BLaER1 treated with 17β-estradiol and CSF1 and Interleukin-3, amounts not matched to agents 10 nM and 100 nM (cell line): ENCODE measurements around the gene RAB7B.

ENCODE experiments used
- H3K27ac ChIP-seq, 11 experiments: shearing (Covaris generic); formaldehyde crosslinking; 2 replicates each; pipeline ENCODE4 v1.8.1; 2022
- H3K27me3 ChIP-seq, 11 experiments: shearing (Covaris generic); formaldehyde crosslinking; 2 replicates each; pipeline ENCODE4 v1.8.1; 2022
- H3K36me3 ChIP-seq, 11 experiments: shearing (Covaris generic); formaldehyde crosslinking; 2 replicates each; pipeline ENCODE4 v1.8.1; 2022
- H3K4me1 ChIP-seq, 10 experiments: shearing (Covaris generic); formaldehyde crosslinking; 2 replicates each; pipeline ENCODE4 v1.8.1; 2022
- H3K4me2 ChIP-seq, 11 experiments: shearing (Covaris generic); formaldehyde crosslinking; 2 replicates each; pipeline ENCODE4 v1.8.1; 2022
- H3K4me3 ChIP-seq, 10 experiments: shearing (Covaris generic); formaldehyde crosslinking; 2 replicates each; pipeline ENCODE4 v1.8.1; 2022
- H3K9ac ChIP-seq, 11 experiments: shearing (Covaris generic); formaldehyde crosslinking; 2 replicates each; pipeline ENCODE4 v1.8.1; 2022
- H3K9me3 ChIP-seq, 11 experiments: shearing (Covaris generic); formaldehyde crosslinking; replicated peaks in 1 of 11; 2 replicates each; pipeline ENCODE4 v1.8.1; 2022
- H4K20me1 ChIP-seq, 11 experiments: shearing (Covaris generic); formaldehyde crosslinking; 2 replicates each; pipeline ENCODE4 v1.8.1; 2022
- Cebpa-rat ChIP-seq, 11 experiments: shearing (Covaris generic); IDR thresholded peaks; 2 replicates each; pipeline ENCODE4 v1.8.1; 2022

The RAB7B gene

DNA sequence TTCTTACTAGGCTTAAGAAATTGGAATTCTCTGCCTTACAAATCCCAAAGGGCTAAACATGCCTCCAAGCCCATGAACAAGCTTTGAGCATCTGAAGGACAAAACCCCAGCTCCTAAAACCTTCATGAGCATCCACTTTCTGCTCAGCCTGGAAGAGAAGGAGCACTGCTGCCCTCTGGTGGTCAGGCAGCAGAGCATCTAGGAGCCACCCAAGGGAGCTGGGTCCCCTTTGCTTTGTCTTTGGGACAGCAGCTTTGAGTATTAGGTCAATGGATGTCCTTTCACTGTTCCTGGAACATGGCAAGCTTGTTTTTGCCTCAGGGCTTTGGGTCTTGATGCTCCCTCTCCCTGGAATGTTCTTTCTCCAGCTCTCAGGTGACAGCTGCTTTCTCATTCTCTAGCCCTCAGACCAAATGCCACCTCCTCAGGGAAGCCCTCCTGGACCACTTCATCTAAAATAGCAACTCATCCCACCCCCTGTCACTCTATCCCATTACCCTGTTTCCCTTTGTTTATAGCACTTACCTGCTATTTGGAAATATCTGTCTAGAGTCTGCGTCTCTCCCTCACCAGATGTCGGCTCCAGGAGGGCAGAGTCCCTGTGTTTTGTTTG, 25.7 kb downstream of the RAB7B start:
- Histone ChIP-seq H3K9me3 (no peaks in the 10 kb centered on the region), H3K9ac (0 out of 22 replicates have a peak overlapping the region, but pooled peaks of 2 of the 11 experiments have one; percentile 0 to 53), H3K27ac (peak overlapping the region in 2 of 11 experiments; percentile 18 to 28; a peak in 1 of 22 replicates), H3K4me3 (no peak overlapping the region), H3K4me1 (peaks cover 23 to 45% (median 36%) of the 10 kb centered on the region in 10 experiments), H3K4me2 (peak overlapping the region in 9 of 11 experiments; percentile 35 to 73 (median 53); a peak in 13 of 22 replicates), H4K20me1 (peaks cover 0 to 27% (median 0%) of the 10 kb centered on the region in 11 experiments; a peak in 3 of 22 replicates), H3K36me3 (peaks cover 0 to 34% (median 0%) of the 10 kb centered on the region in 11 experiments; a peak in 6 of 22 replicates), H3K27me3 (no peaks in the 10 kb centered on the region)
- TF ChIP-seq Cebpa-rat (IDR thresholded peaks at IDR 0.05) = no peak

DNA sequence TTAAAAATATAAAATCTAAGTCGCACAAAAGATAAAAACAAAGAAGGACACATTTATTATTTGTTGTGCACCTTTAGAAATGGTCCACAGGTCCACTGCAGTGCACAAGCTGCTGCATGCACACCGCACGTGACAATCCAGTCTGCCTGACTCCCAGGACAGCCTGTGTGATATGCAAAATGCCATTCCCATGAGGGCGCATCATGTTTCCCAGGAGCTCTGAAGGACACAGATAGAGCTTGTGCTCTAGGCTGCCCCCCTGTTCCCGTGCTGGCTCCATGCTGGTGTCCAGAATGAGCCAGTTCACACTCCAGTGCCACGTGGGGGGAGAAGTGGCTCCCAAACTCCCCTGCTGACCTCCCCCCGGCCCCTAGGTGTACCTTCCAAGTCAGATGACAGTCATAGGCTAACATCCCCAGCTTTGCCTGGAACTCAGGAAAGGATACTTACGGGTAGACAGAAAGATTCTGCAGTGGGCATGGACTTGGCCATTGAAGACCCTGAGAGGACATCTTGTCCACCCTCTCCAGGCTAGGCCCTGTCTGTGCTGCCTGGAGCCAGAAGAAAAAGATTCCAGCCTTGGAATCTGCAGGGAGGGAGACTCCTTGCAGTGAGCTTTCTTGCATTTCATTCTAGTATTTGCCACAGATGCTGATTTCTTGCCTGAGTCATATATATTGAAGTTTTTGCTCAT, 26.3 kb downstream of the RAB7B start:
- Histone ChIP-seq H3K27me3 (no peaks in the 10 kb centered on the region), H3K4me1 (peaks cover 23 to 45% (median 37%) of the 10 kb centered on the region in 10 experiments), H3K4me2 (peak overlapping the region; percentile 1 to 73 (median 48); a peak in 18 of 22 replicates), H3K27ac (0 out of 22 replicates have a peak overlapping the region, but pooled peaks of 1 of the 11 experiments have one; percentile 14), H3K36me3 (peaks cover 0 to 27% (median 0%) of the 10 kb centered on the region in 11 experiments; a peak in 6 of 22 replicates), H4K20me1 (peaks cover 0 to 26% (median 0%) of the 10 kb centered on the region in 11 experiments; a peak in 2 of 22 replicates), H3K9me3 (no peaks in the 10 kb centered on the region), H3K4me3 (no peak overlapping the region), H3K9ac (peak overlapping the region in 4 of 11 experiments; percentile 3 to 53 (median 26); a peak in 4 of 22 replicates)
- TF ChIP-seq Cebpa-rat (IDR thresholded peaks at IDR 0.05) = no peak

DNA sequence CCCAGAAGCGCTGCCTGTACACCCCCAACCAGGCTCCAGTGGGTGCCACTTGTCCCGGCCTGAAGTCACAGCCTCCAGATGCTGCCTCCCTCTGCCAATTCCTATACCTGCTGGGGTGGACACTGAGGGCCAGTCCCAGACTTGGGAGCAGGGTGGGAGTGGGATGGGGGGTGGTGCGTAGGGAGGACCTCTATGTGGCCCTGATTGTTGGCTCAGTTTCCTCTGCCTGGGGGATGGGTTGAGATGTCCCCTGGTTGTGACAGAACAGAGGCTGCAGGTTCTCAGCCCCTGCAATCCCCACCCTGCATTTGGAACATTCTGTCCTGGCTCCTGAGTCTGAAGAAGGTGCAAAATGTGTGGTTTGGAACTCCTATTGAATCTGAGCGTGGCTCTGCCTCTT, 27.2 kb downstream of the RAB7B start:
- Histone ChIP-seq H3K27ac (no peak overlapping the region), H3K9me3 (no peaks in the 10 kb centered on the region), H3K4me3 (no peak overlapping the region), H3K4me1 (peaks cover 21 to 51% (median 44%) of the 10 kb centered on the region in 10 experiments), H4K20me1 (peaks cover 0 to 26% (median 0%) of the 10 kb centered on the region in 11 experiments; a peak in 2 of 22 replicates), H3K9ac (peak overlapping the region in 1 of 11 experiments; percentile 3; a peak in 1 of 22 replicates), H3K4me2 (peak overlapping the region in 7 of 11 experiments; percentile 21 to 73 (median 53); a peak in 8 of 22 replicates), H3K36me3 (peaks cover 0 to 26% (median 0%) of the 10 kb centered on the region in 11 experiments; a peak in 5 of 22 replicates), H3K27me3 (no peaks in the 10 kb centered on the region)
- no peak for TF ChIP-seq Cebpa-rat (IDR thresholded peaks at IDR 0.05)

- peak overlapping the region in 5 of 11 experiments; percentile 19 to 65 (median 22); a peak in 2 of 22 replicates for H3K4me2 ChIP-seq
- H3K36me3 ChIP-seq = peaks cover 0 to 26% (median 0%) of the 10 kb centered on the region in 11 experiments; a peak in 5 of 22 replicates
- no peak for TF ChIP-seq Cebpa-rat (IDR thresholded peaks at IDR 0.05)
- H3K27ac ChIP-seq = no peak overlapping the region
- no peaks in the 10 kb centered on the region for H3K9me3 ChIP-seq
- peaks cover 0 to 25% (median 0%) of the 10 kb centered on the region in 11 experiments; a peak in 2 of 22 replicates for H4K20me1 ChIP-seq
- no peak overlapping the region for H3K4me3 ChIP-seq
- H3K9ac ChIP-seq = no peak overlapping the region
- peaks cover 17 to 54% (median 46%) of the 10 kb centered on the region in 10 experiments for H3K4me1 ChIP-seq
- no peaks in the 10 kb centered on the region for H3K27me3 ChIP-seq
These were observed 27.7 kb downstream of the RAB7B start for GRCh38 chr1:205975387-205975998.

DNA sequence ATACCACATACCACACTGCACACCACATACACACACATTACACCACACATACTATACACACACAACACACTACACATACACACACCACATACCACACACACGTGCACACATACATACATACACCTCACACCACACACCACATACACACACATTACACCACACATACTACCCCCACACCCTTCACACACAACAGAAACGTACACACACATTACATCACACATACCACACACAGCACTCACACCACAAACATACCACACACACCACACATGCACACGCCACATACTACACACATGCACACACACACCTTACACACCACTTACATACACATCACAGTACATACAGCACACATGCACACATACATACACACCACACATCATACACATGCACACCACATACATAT, 28.5 kb downstream of the RAB7B start:
- no peak for TF ChIP-seq Cebpa-rat (IDR thresholded peaks at IDR 0.05)
- Histone ChIP-seq H3K9me3 (no peaks in the 10 kb centered on the region), H3K27ac (no peak overlapping the region), H4K20me1 (peaks cover 0 to 18% (median 0%) of the 10 kb centered on the region in 11 experiments; a peak in 1 of 22 replicates), H3K36me3 (peaks cover 0 to 20% (median 0%) of the 10 kb centered on the region in 11 experiments; a peak in 5 of 22 replicates), H3K4me3 (no peak overlapping the region), H3K9ac (no peak overlapping the region), H3K27me3 (no peaks in the 10 kb centered on the region), H3K4me1 (peaks cover 9 to 50% (median 40%) of the 10 kb centered on the region in 10 experiments), H3K4me2 (no peak overlapping the region)

- Histone ChIP-seq H3K36me3 (peaks cover 0 to 9% (median 0%) of the 10 kb centered on the region in 11 experiments; a peak in 4 of 22 replicates), H3K4me2 (no peak overlapping the region), H3K4me1 (peaks cover 8 to 45% (median 33%) of the 10 kb centered on the region in 10 experiments; a peak in 19 of 20 replicates), H3K27me3 (no peaks in the 10 kb centered on the region), H3K9ac (no peak overlapping the region), H3K4me3 (no peak overlapping the region), H3K9me3 (no peaks in the 10 kb centered on the region), H4K20me1 (peaks cover 0 to 11% (median 0%) of the 10 kb centered on the region in 11 experiments; a peak in 1 of 22 replicates), H3K27ac (no peak overlapping the region)
- no peak for TF ChIP-seq Cebpa-rat (IDR thresholded peaks at IDR 0.05)
These were observed 29.6 kb downstream of the RAB7B start for GRCh38 chr1:205973377-205974232.

GRCh38 chr1:205972491-205973168, 30.6 kb downstream of the RAB7B start:
- no peaks in the 10 kb centered on the region for H3K36me3 ChIP-seq
- no peaks in the 10 kb centered on the region for H3K27me3 ChIP-seq
- H3K9ac ChIP-seq = no peak overlapping the region
- H4K20me1 ChIP-seq = peaks cover 0 to 7% (median 0%) of the 10 kb centered on the region in 11 experiments; a peak in 1 of 22 replicates
- H3K4me3 ChIP-seq = no peak overlapping the region
- no peaks in the 10 kb centered on the region for H3K9me3 ChIP-seq
- no peak for TF ChIP-seq Cebpa-rat (IDR thresholded peaks at IDR 0.05)
- H3K4me2 ChIP-seq = no peak overlapping the region
- H3K4me1 ChIP-seq = peaks cover 8 to 48% (median 34%) of the 10 kb centered on the region in 10 experiments; a peak in 19 of 20 replicates
- no peak overlapping the region for H3K27ac ChIP-seq
